MCF 10A (cell line): ENCODE measurements around the gene STIMATE. TPM values are rescaled to one million over a fixed set of nuclear protein-coding genes. Genes with fewer than 3 reads are reported as not detected.

Experiments used
- BruUV-seq: library from RNA; stranded (reverse); fragments of 400-500 nt; replicated peaks from 2 replicates; lab custom pipeline; 2021; lab: Mats Ljungman, UMichigan
- CTCF ChIA-PET: fragments of 300-600 bp; sonication (Branson Sonifier 250); formaldehyde crosslinking; extraction: SDS; loops from one replicate; lab custom pipeline; 2021; ENCODE audit warnings: antibody characterized with exemption, inconsistent platforms; lab: Yijun Ruan, JAX
- POLR2A ChIA-PET: fragments of 300-600, 350-650 bp; sonication (Branson Sonifier 250); formaldehyde crosslinking; extraction: SDS; loops from one replicate; lab custom pipeline; 2020; ENCODE audit warnings: antibody characterized with exemption, inconsistent platforms; lab: Yijun Ruan, JAX
- DNase-seq: peaks from one replicate; pipeline ENCODE4 v3.0.0-alpha.2; 2018; ENCODE audit not compliant: unreplicated experiment
- H3K27ac Mint-ChIP-seq: one replicate; pipeline ENCODE4 v1.8.0; 2022; ENCODE audit warnings: mild to moderate bottlenecking, low read depth, mixed read lengths; ENCODE audit not compliant: unreplicated experiment
- H3K27me3 Mint-ChIP-seq: one replicate; pipeline ENCODE4 v1.8.0; 2022; ENCODE audit warnings: mixed read lengths; ENCODE audit not compliant: insufficient read depth, unreplicated experiment
- H3K36me3 Mint-ChIP-seq: one replicate; pipeline ENCODE4 v1.8.0; 2022; ENCODE audit warnings: mild to moderate bottlenecking, moderate library complexity, mixed read lengths; ENCODE audit not compliant: insufficient read depth, unreplicated experiment
- H3K4me1 Mint-ChIP-seq: one replicate; pipeline ENCODE4 v1.8.0; 2022; ENCODE audit warnings: mixed read lengths; ENCODE audit not compliant: insufficient read depth, unreplicated experiment
- H3K4me3 Mint-ChIP-seq: one replicate; pipeline ENCODE4 v1.8.0; 2022; ENCODE audit warnings: mild to moderate bottlenecking, moderate library complexity, mixed read lengths; ENCODE audit not compliant: unreplicated experiment
- H3K9me3 Mint-ChIP-seq: one replicate; pipeline ENCODE4 v1.8.0; 2022; ENCODE audit warnings: mixed read lengths; ENCODE audit not compliant: unreplicated experiment
- intact Hi-C: fragments of 100-400 bp; cut with micrococcal nuclease; formaldehyde crosslinking; loops from 2 replicates; pipeline ENCODE4 v1.14.1; 2022
- total RNA-seq: library from RNA; stranded (reverse); gene quantifications from 2 replicates; pipeline ENCODE4 v1.2.3, GENCODE V29; 2022
- TF ChIP-seq, protein P1 (sequence below): fragments of 200-600 bp; IDR thresholded peaks from one replicate; pipeline ENCODE4 v1.8.0; 2022; ENCODE audit warnings: antibody characterized with exemption, mild to moderate bottlenecking; ENCODE audit not compliant: unreplicated experiment

STIMATE gene
- total RNA-seq, 1 experiment from 2014 or later, result 12.0 TPM

DNA sequence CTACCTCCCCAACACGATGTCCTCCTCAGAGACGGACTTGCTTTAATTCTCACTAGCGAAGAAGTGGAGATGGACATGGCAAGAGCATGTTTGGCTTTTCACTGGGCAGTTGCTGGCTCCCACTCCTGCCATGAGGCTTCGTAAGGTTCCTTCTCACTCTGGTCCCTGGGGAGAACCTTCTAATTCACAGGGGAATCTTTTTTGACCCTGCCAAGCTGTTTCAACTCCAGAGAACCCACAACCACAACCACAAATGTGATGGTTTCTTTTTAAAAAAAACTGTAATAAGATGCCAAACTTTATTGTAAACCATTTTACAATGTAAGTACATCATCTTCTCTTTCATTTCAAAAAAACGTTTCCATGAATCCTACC is 60.9 kb downstream of the STIMATE start:
- DNase-seq, result no peak
- TF ChIP-seq, protein P1, sequence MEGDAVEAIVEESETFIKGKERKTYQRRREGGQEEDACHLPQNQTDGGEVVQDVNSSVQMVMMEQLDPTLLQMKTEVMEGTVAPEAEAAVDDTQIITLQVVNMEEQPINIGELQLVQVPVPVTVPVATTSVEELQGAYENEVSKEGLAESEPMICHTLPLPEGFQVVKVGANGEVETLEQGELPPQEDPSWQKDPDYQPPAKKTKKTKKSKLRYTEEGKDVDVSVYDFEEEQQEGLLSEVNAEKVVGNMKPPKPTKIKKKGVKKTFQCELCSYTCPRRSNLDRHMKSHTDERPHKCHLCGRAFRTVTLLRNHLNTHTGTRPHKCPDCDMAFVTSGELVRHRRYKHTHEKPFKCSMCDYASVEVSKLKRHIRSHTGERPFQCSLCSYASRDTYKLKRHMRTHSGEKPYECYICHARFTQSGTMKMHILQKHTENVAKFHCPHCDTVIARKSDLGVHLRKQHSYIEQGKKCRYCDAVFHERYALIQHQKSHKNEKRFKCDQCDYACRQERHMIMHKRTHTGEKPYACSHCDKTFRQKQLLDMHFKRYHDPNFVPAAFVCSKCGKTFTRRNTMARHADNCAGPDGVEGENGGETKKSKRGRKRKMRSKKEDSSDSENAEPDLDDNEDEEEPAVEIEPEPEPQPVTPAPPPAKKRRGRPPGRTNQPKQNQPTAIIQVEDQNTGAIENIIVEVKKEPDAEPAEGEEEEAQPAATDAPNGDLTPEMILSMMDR, result no peak
- H3K27ac Mint-ChIP-seq, result no peak overlapping the region
- H3K36me3 Mint-ChIP-seq, result no peaks in the 10 kb centered on the region
- H3K4me3 Mint-ChIP-seq, result no peak overlapping the region
- ChIA-PET CTCF (interaction anchor here (1.1 kb wide), 1 partner anchor 38 kb away, joined by 5 read pairs; no protein-coding TSS in a partner anchor), POLR2A (interaction anchor here (0.6 to 0.7 kb wide), 2 partner anchors 43 to 166 kb away, joined by 3 read pairs; no protein-coding TSS in a partner anchor)
- no peaks in the 10 kb centered on the region for H3K27me3 Mint-ChIP-seq
- intact Hi-C loops, result no loop called here
- peaks cover 3% of the 10 kb centered on the region for H3K4me1 Mint-ChIP-seq
- BruUV-seq, result no TSS peak
- H3K9me3 Mint-ChIP-seq, result no peaks in the 10 kb centered on the region

DNA sequence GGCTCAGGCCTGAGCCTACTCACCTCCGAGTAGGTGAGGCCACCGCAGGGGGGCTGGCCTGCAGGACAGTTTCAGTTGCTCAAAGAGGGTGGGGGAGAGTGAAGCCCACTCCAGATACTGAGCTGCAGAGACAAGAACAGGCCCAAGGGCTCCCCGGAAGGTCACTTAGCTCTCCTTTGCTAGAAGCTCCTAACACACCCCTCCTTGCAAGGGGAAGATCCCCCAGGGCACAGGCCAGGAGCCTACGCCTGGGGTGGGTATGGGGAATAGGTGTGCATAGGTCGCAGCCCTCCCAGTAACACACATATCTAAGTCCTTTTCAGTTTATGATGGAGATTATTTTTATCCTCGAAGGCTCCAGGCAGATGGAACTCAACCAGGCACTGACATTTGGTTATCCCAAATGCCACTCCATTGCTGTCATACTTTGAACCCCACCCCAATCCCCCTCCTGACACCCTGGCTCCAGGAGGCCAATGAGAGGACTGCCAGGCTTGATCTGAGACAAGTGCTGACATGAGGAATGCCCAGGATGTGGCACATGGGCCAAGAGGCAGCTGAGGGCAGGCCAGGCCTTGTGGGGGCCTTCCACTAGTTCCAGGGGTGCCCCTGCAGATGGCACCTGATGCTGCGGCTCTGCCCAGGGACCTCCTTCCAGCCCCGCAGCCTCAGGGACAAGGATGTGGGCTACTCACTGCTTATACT is 61.4 kb downstream of the STIMATE start:
- intact Hi-C loops, result no loop called here
- Mint-ChIP-seq H3K4me3 (no peak overlapping the region), H3K36me3 (no peaks in the 10 kb centered on the region), H3K27me3 (no peaks in the 10 kb centered on the region), H3K27ac (no peak overlapping the region), H3K4me1 (peaks cover 6% of the 10 kb centered on the region), H3K9me3 (no peaks in the 10 kb centered on the region)
- TF ChIP-seq, protein P1, result no peak
- ChIA-PET CTCF (no interaction called here), POLR2A (interaction anchor here (0.6 kb wide), 1 partner anchor 166 kb away, joined by 3 read pairs; no protein-coding TSS in a partner anchor)
- BruUV-seq, result no TSS peak
- DNase-seq, result no peak

DNA sequence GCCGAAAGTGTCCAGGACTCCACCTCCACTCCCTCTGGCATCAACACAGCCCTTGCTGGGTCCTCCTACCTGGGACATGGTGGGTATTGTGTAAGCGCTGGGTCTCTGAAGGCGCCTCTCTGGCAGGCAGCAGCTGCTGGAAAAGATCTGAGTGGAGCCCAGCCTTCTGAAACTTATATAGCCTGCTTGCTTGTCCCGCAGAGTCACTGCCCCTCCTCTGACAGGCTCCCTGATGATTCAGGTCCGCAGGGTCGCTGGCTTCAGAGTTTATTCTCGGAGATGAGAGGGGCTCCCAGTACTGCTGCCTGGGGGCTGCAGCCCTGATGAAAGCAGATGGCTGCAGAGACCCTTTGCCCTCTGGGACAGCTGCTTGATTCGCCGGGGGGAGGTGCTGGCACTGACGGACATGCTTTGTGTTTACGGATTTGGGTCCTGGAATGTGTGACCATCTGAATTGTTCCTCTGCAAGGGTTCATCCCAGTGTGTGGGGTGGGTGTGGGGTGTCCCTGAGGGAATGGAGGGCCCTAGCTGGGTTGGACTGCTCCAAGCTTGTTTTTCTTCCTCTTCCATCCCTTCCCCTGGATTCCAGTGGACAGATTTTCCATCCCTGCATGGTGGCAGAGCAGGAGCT is 62.4 kb downstream of the STIMATE start, which contains the start of gene MUSTN1:
Gene MUSTN1 (minus strand): TSS at position 149 of the 631 bp plus-strand sequence. CDS start 71 bp downstream, at position 78.
- intact Hi-C loops, result no loop called here
- ChIA-PET CTCF (no interaction called here), POLR2A (interaction anchor here (0.7 kb wide), 1 partner anchor 72 kb away, joined by 3 read pairs; no protein-coding TSS in a partner anchor)
- Mint-ChIP-seq H3K4me1 (peaks cover 6% of the 10 kb centered on the region), H3K4me3 (no peak within 1 kb of the TSS), H3K36me3 (no peaks in the 10 kb centered on the region), H3K27me3 (no peaks in the 10 kb centered on the region), H3K27ac (no peak within 1 kb of the TSS), H3K9me3 (no peaks in the 10 kb centered on the region)
- no peak for DNase-seq
- TF ChIP-seq, protein P1, result no peak
- BruUV-seq, result no TSS peak

DNA sequence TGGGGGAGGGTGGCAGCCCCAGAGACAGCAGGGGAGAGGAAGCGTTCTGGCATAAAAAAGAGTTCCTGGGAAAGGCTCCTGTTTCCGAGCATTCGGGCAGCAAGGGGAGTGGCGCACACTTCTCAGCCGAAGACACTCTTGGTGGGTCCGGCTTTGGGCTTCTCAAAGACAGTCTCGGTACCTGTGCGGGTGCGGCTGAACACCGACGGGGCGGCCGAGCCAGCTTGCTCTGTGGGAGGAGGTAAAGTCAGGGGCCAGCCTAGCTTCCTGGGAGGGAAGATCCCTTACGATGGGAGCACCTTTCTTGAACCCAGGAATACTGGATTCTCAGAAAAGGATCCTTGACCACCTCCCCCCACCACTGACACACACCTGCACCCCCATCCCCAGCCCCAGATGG is 64.1 kb downstream of the STIMATE start:
- intact Hi-C loops, result no loop called here
- no peaks in the 10 kb centered on the region for H3K9me3 Mint-ChIP-seq
- no peak for DNase-seq
- H3K4me1 Mint-ChIP-seq, result peaks cover 6% of the 10 kb centered on the region
- ChIA-PET CTCF (no interaction called here), POLR2A (interaction anchor here (0.6 kb wide), 1 partner anchor 8 kb away, joined by 3 read pairs; no protein-coding TSS in a partner anchor)
- no peaks in the 10 kb centered on the region for H3K27me3 Mint-ChIP-seq
- no peaks in the 10 kb centered on the region for H3K36me3 Mint-ChIP-seq
- TF ChIP-seq, protein P1, result no peak
- BruUV-seq, result no TSS peak
- H3K27ac Mint-ChIP-seq, result no peak overlapping the region
- H3K4me3 Mint-ChIP-seq, result no peak overlapping the region
